Measurements from ENCODE around the gene ZSWIM7. TPM values are rescaled to one million over a fixed set of nuclear protein-coding genes. Genes with fewer than 3 reads are reported as not detected.

The ZSWIM7 gene
- total RNA-seq, 2 donors from 2014 or later = 45.5 to 58.8 TPM

- no peak overlapping the region for H3K4me3 ChIP-seq (ENCODE audit: low read length)
- no peak for TF ChIP-seq CTCF (conservative IDR thresholded peaks at IDR 0.05)
- H3K27me3 ChIP-seq (ENCODE audit: control insufficient read depth, insufficient read depth, low read length, poor library complexity, severe bottlenecking) = no peaks in the 10 kb centered on the region
- H3K9ac ChIP-seq (ENCODE audit: extremely low read depth, low read length, poor library complexity, severe bottlenecking) = no peak overlapping the region
- Mint-ChIP-seq H3K4me3 (no peak overlapping the region), H3K4me1 (no peaks in the 10 kb centered on the region), H3K27me3 (ENCODE audit: insufficient read depth) (no peaks in the 10 kb centered on the region), H3K9me3 (no peaks in the 10 kb centered on the region), H3K36me3 (ENCODE audit: low read depth) (no peaks in the 10 kb centered on the region), H3K27ac (no peak overlapping the region)
- H3K36me3 ChIP-seq (ENCODE audit: control insufficient read depth, insufficient read depth, low read length) = no peaks in the 10 kb centered on the region
- WGBS, 2 experiments (ENCODE audit: insufficient coverage in 1 of 2, insufficient read length in 1 of 2) = 94 to 95% methylated on average over 3 of the region's 5 CpGs
- peak; percentile 17 for DNase-seq
- no peaks in the 10 kb centered on the region for H3K9me3 ChIP-seq (ENCODE audit: control insufficient read depth, low read length)
- H3K27ac ChIP-seq (ENCODE audit: low read depth, low read length) = no peak overlapping the region
- no peaks in the 10 kb centered on the region for H3K4me1 ChIP-seq (ENCODE audit: control insufficient read depth, insufficient read depth, low read length)
Measured at GRCh38 chr17:15934866-15935265, 64.6 kb downstream of the ZSWIM7 start.

GRCh38 chr17:15931394-15931793, 68.1 kb downstream of the ZSWIM7 start:
- no peak overlapping the region for H3K4me3 Mint-ChIP-seq
- H3K36me3 Mint-ChIP-seq (ENCODE audit: low read depth) = no peaks in the 10 kb centered on the region
- Histone ChIP-seq H3K36me3 (ENCODE audit: control insufficient read depth, insufficient read depth, low read length) (no peaks in the 10 kb centered on the region), H3K4me3 (ENCODE audit: low read length) (no peak overlapping the region), H3K27ac (ENCODE audit: low read depth, low read length) (no peak overlapping the region), H3K27me3 (ENCODE audit: control insufficient read depth, insufficient read depth, low read length, poor library complexity, severe bottlenecking) (no peaks in the 10 kb centered on the region), H3K9me3 (ENCODE audit: control insufficient read depth, low read length) (no peaks in the 10 kb centered on the region), H3K4me1 (ENCODE audit: control insufficient read depth, insufficient read depth, low read length) (no peaks in the 10 kb centered on the region), H3K9ac (ENCODE audit: extremely low read depth, low read length, poor library complexity, severe bottlenecking) (no peak overlapping the region)
- H3K27me3 Mint-ChIP-seq (ENCODE audit: insufficient read depth) = peaks cover 9% of the 10 kb centered on the region
- H3K27ac Mint-ChIP-seq = no peak overlapping the region
- H3K4me1 Mint-ChIP-seq = peaks cover under 1% of the 10 kb centered on the region
- peak; percentile 53 for DNase-seq
- TF ChIP-seq CTCF (conservative IDR thresholded peaks at IDR 0.05) = no peak
- no peaks in the 10 kb centered on the region for H3K9me3 Mint-ChIP-seq

GRCh38 chr17:15930426-15930825, 69.1 kb downstream of the ZSWIM7 start:
- 62 to 72% methylated on average over 6 of the region's 6 CpGs for WGBS, 2 experiments (ENCODE audit: insufficient coverage in 1 of 2, insufficient read length in 1 of 2)
- H3K4me3 Mint-ChIP-seq = no peak overlapping the region
- DNase-seq = peak; percentile 45
- no peaks in the 10 kb centered on the region for H3K27me3 ChIP-seq (ENCODE audit: control insufficient read depth, insufficient read depth, low read length, poor library complexity, severe bottlenecking)
- H3K27me3 Mint-ChIP-seq (ENCODE audit: insufficient read depth) = peaks cover 9% of the 10 kb centered on the region
- H3K9me3 Mint-ChIP-seq = no peaks in the 10 kb centered on the region
- H3K36me3 Mint-ChIP-seq (ENCODE audit: low read depth) = no peaks in the 10 kb centered on the region
- no peak overlapping the region for H3K9ac ChIP-seq (ENCODE audit: extremely low read depth, low read length, poor library complexity, severe bottlenecking)
- TF ChIP-seq CTCF (conservative IDR thresholded peaks at IDR 0.05) = no peak
- H3K4me1 ChIP-seq (ENCODE audit: control insufficient read depth, insufficient read depth, low read length) = no peaks in the 10 kb centered on the region
- H3K9me3 ChIP-seq (ENCODE audit: control insufficient read depth, low read length) = no peaks in the 10 kb centered on the region
- peaks cover 5% of the 10 kb centered on the region for H3K4me1 Mint-ChIP-seq
- H3K36me3 ChIP-seq (ENCODE audit: control insufficient read depth, insufficient read depth, low read length) = no peaks in the 10 kb centered on the region
- H3K27ac ChIP-seq (ENCODE audit: low read depth, low read length) = no peak overlapping the region
- no peak overlapping the region for H3K27ac Mint-ChIP-seq
- no peak overlapping the region for H3K4me3 ChIP-seq (ENCODE audit: low read length)

Measured in endodermal cell (in vitro differentiated cells).